Measurements from ENCODE around the gene GPR146. TPM values are rescaled to one million over a fixed set of nuclear protein-coding genes. Genes with fewer than 3 reads are reported as not detected.

GPR146 gene
- total and polyA plus RNA-seq, 2 experiments from 2014 or later: 4.3 to 9.7 TPM

DNA sequence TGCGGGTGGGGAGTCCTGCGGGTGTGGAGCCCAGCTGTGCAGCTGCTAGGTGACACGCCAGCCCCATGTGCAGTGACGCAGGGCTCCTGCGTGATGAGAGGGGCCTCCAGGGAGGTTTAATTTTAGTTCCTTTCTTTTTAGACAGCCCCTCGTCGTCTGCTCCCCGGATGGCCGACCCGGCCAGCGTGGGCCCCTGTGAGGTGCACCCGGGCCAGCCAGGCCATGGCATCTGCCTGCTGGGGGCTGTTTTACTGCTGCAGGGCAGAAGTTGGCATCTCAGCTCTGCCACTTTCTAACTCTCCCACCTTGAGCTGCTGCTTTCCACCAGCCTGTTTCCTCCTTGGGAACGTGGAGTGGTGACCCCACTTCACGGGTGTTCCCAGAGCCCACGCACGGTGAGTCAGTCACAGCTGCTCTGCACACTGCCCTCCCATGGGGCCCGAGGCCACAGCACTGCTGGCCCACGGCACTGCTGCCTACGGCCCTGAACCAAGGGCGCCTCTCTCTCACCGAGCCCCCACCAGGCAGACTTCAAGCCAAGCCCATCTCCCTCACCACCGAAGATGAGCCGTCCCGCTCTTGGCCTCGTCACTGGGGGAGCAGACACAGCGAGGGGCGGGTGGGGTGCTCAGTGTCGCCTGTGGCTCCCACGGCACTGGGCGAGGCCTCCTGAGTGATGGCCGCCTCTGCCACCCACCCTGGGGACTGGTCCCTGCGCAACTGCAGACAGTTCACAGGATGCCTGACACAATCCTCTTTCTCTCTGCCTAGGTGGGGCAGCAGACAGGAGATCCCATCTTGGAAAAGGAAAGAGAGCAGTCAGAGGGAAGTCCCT lies 40.1 kb upstream of the GPR146 start:
- no peak for TF ChIP-seq EZH2phosphoT487 (IDR thresholded peaks at IDR 0.05; ENCODE audit: insufficient read depth, low read depth)
- in situ Hi-C loops (cut with MboI): no loop called here

GRCh38 chr7:1005303-1005702 lies 39.0 kb upstream of the GPR146 start:
- 94% methylated on average over 21 of the region's 21 CpGs for WGBS, 2 experiments (ENCODE audit: low coverage in 1 of 2, low lambda C conversion rate in 2 of 2, missing lambda C conversion rate in 2 of 2)
- no peaks in the 10 kb centered on the region for H3K9me2 ChIP-seq (ENCODE audit: insufficient read depth)
- in situ Hi-C loops (cut with MboI): no loop called here
- H3K27ac ChIP-seq: no peak overlapping the region
- TF ChIP-seq EZH2 (IDR thresholded peaks at IDR 0.05; ENCODE audit: insufficient read depth, poor library complexity, severe bottlenecking) (no peak), EZH2phosphoT487 (IDR thresholded peaks at IDR 0.05; ENCODE audit: insufficient read depth, low read depth) (no peak)
- no peaks in the 10 kb centered on the region for H3K4me1 ChIP-seq (ENCODE audit: insufficient read depth)
- no peak overlapping the region for H3K4me2 ChIP-seq (ENCODE audit: unreplicated experiment)
- no peaks in the 10 kb centered on the region for H3K79me2 ChIP-seq (ENCODE audit: insufficient read depth)
- no peaks in the 10 kb centered on the region for H3K9me3 ChIP-seq (ENCODE audit: low read depth)
- H2AFZ ChIP-seq: no peak overlapping the region
- no peaks in the 10 kb centered on the region for H3K36me3 ChIP-seq (ENCODE audit: low read depth)
- H4K20me1 ChIP-seq (ENCODE audit: insufficient read depth): no peaks in the 10 kb centered on the region
- no peak overlapping the region for H3K4me3 ChIP-seq
- no peaks in the 10 kb centered on the region for H3F3A ChIP-seq (ENCODE audit: insufficient read depth)
- no peak overlapping the region for H3K9ac ChIP-seq
- H3K27me3 ChIP-seq (replicated peaks; ENCODE audit: insufficient read depth): no peaks in the 10 kb centered on the region
- no peak for DNase-seq

More for the DNA sequence above, 40.1 kb upstream of the GPR146 start:
- Histone ChIP-seq H3K9ac (no peak overlapping the region), H3K36me3 (ENCODE audit: low read depth) (no peaks in the 10 kb centered on the region), H3K9me2 (ENCODE audit: insufficient read depth) (no peaks in the 10 kb centered on the region), H3K4me3 (no peak overlapping the region), H3K79me2 (ENCODE audit: insufficient read depth) (no peaks in the 10 kb centered on the region), H3K4me2 (ENCODE audit: unreplicated experiment) (no peak overlapping the region), H3K9me3 (ENCODE audit: low read depth) (no peaks in the 10 kb centered on the region), H3K27me3 (replicated peaks; ENCODE audit: insufficient read depth) (no peaks in the 10 kb centered on the region), H3F3A (ENCODE audit: insufficient read depth) (no peaks in the 10 kb centered on the region), H3K27ac (no peak overlapping the region), H3K4me1 (ENCODE audit: insufficient read depth) (no peaks in the 10 kb centered on the region), H4K20me1 (ENCODE audit: insufficient read depth) (no peaks in the 10 kb centered on the region), H2AFZ (no peak overlapping the region)
- no peak for DNase-seq
- WGBS, 2 experiments (ENCODE audit: low coverage in 1 of 2, low lambda C conversion rate in 2 of 2, missing lambda C conversion rate in 2 of 2): 84% methylated on average over 26 to 32 of the region's 32 CpGs

DNA sequence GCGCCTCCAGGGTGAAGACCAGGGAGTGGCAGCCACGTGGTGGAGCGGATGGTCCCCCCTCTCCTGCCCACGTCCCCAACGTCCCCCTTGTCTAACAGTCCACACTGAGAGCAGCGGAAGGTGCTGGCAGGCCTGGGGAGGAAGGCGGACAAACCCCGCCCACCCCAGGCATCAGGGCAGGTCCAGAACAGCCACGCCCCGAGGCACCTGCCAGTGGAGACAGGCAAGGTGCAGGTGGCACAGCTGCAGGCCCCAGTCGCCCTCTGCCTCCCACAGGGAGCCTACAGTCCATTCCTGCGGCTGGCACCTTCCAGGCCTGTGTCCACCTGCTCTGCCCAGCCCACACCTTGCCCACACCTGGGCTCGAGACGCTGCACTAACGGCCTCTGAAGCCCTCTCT lies 36.4 kb upstream of the GPR146 start:
- TF ChIP-seq EZH2 (IDR thresholded peaks at IDR 0.05; ENCODE audit: insufficient read depth, poor library complexity, severe bottlenecking) (no peak), EZH2phosphoT487 (IDR thresholded peaks at IDR 0.05; ENCODE audit: insufficient read depth, low read depth) (no peak)
- Histone ChIP-seq H3K9me2 (ENCODE audit: insufficient read depth) (no peaks in the 10 kb centered on the region), H2AFZ (no peak overlapping the region), H3K9ac (no peak overlapping the region), H3F3A (ENCODE audit: insufficient read depth) (no peaks in the 10 kb centered on the region), H3K4me3 (no peak overlapping the region), H3K27me3 (replicated peaks; ENCODE audit: insufficient read depth) (no peaks in the 10 kb centered on the region), H3K4me1 (ENCODE audit: insufficient read depth) (no peaks in the 10 kb centered on the region), H3K4me2 (ENCODE audit: unreplicated experiment) (no peak overlapping the region), H3K79me2 (ENCODE audit: insufficient read depth) (no peaks in the 10 kb centered on the region), H3K9me3 (ENCODE audit: low read depth) (no peaks in the 10 kb centered on the region), H3K36me3 (ENCODE audit: low read depth) (no peaks in the 10 kb centered on the region), H3K27ac (no peak overlapping the region), H4K20me1 (ENCODE audit: insufficient read depth) (no peaks in the 10 kb centered on the region)
- WGBS, 2 experiments (ENCODE audit: low coverage in 1 of 2, low lambda C conversion rate in 2 of 2, missing lambda C conversion rate in 2 of 2): 79 to 87% methylated on average over 12 to 15 of the region's 15 CpGs
- no peak for DNase-seq
- in situ Hi-C loops (cut with MboI): no loop called here

- H4K20me1 ChIP-seq (ENCODE audit: insufficient read depth): no peaks in the 10 kb centered on the region
- WGBS, 2 experiments (ENCODE audit: low coverage in 1 of 2, low lambda C conversion rate in 2 of 2, missing lambda C conversion rate in 2 of 2): 85 to 89% methylated on average over 37 of the region's 37 CpGs
- no peaks in the 10 kb centered on the region for H3K9me2 ChIP-seq (ENCODE audit: insufficient read depth)
- no peaks in the 10 kb centered on the region for H3F3A ChIP-seq (ENCODE audit: insufficient read depth)
- no peak overlapping the region for H3K4me2 ChIP-seq (ENCODE audit: unreplicated experiment)
- no peak overlapping the region for H3K4me3 ChIP-seq
- H3K9me3 ChIP-seq (ENCODE audit: low read depth): no peaks in the 10 kb centered on the region
- DNase-seq: no peak
- H3K4me1 ChIP-seq (ENCODE audit: insufficient read depth): no peaks in the 10 kb centered on the region
- no peak for TF ChIP-seq EZH2phosphoT487 (IDR thresholded peaks at IDR 0.05; ENCODE audit: insufficient read depth, low read depth)
- no peak for TF ChIP-seq EZH2 (IDR thresholded peaks at IDR 0.05; ENCODE audit: insufficient read depth, poor library complexity, severe bottlenecking)
- no peak overlapping the region for H3K9ac ChIP-seq
- no peak overlapping the region for H3K27ac ChIP-seq
- in situ Hi-C loops (cut with MboI): no loop called here
- H2AFZ ChIP-seq: no peak overlapping the region
- no peaks in the 10 kb centered on the region for H3K36me3 ChIP-seq (ENCODE audit: low read depth)
- no peaks in the 10 kb centered on the region for H3K27me3 ChIP-seq (replicated peaks; ENCODE audit: insufficient read depth)
- no peaks in the 10 kb centered on the region for H3K79me2 ChIP-seq (ENCODE audit: insufficient read depth)
Measured at GRCh38 chr7:1008733-1009363, 35.5 kb upstream of the GPR146 start.

Data from GM23248 (cell line).